K562 (cell line): ENCODE measurements around the gene BASP1. TPM values are rescaled to one million over a fixed set of nuclear protein-coding genes. Genes with fewer than 3 reads are reported as not detected.

Experiments used
- ATAC-seq: fragments of 200-7000 bp; cut with Tn5 transposase; 3 replicates; pipeline ENCODE4 v1.9.1; 2020; ENCODE audit warnings: moderate library complexity
- BruUV-seq: library from RNA; stranded (reverse); fragments of 400-500 nt; replicated peaks from 2 replicates; lab custom pipeline; 2021; lab: Mats Ljungman, UMichigan
- CTCF ChIA-PET: fragments of 300-600 bp; formaldehyde crosslinking; extraction: SDS; loops from one replicate; lab custom pipeline; 2021; ENCODE audit warnings: low intra/inter-chr PET ratio; lab: Yijun Ruan, JAX
- POLR2A ChIA-PET: fragments of 300-600, 350-650 bp; sonication (Branson Sonifier 250); formaldehyde crosslinking; extraction: SDS; loops from one replicate; lab custom pipeline; 2021; ENCODE audit warnings: antibody characterized with exemption, inconsistent platforms; lab: Yijun Ruan, JAX
- DNase-seq, 4 experiments: peaks; one replicate each; pipeline versions ENCODE4 v3.0.0 to v3.0.0-alpha.2; 2011 to 2018; ENCODE audit warnings: low spot score in 3 of 4, mixed read lengths in 3 of 4; ENCODE audit errors: extremely low read depth in 1 of 4
- FAIRE-seq: peaks from 2 replicates; lab custom pipeline; 2011; peaks lifted over from hg19 to GRCh38; lab: Jason Lieb, UNC
- H2AFZ ChIP-seq: 2 replicates; pipeline ENCODE4 v1.6.0; 2011; ENCODE audit warnings: low read depth, low read length, control low read depth, inconsistent platforms
- H3K27ac ChIP-seq: fragments of 200-600 bp; 3 replicates; pipeline ENCODE4 v1.8.0; 2011; ENCODE audit warnings: low read depth, mild to moderate bottlenecking, control low read depth, inconsistent platforms, low read length, moderate library complexity, mixed read lengths; ENCODE audit errors: extremely low read depth
- H3K27me3 ChIP-seq, 2 experiments: fragments of 300-600 bp in 1 of 2; 2 replicates in 1 of 2; 3 replicates in 1 of 2; pipeline versions ENCODE4 v1.6.0 to v1.8.0; 2011; ENCODE audit warnings: inconsistent platforms in 2 of 2, low read length in 2 of 2, mild to moderate bottlenecking in 1 of 2, mixed read lengths in 1 of 2, moderate library complexity in 1 of 2; ENCODE audit not compliant: control insufficient read depth in 2 of 2, insufficient read depth in 2 of 2
- H3K36me3 ChIP-seq: fragments of 300-600 bp; 3 replicates; pipeline ENCODE4 v1.8.0; 2011; ENCODE audit warnings: mild to moderate bottlenecking, low read length, inconsistent platforms; ENCODE audit not compliant: control insufficient read depth, insufficient read depth
- H3K4me1 ChIP-seq, 2 experiments: fragments of 200-600 bp in 1 of 2; replicated peaks in 1 of 2; 2 replicates in 1 of 2; 3 replicates in 1 of 2; pipeline versions ENCODE4 v1.5.1 to v1.8.0; 2011; ENCODE audit warnings: inconsistent platforms in 2 of 2, low read length in 2 of 2, mild to moderate bottlenecking in 1 of 2, mixed read lengths in 1 of 2, moderate library complexity in 1 of 2; ENCODE audit not compliant: control insufficient read depth in 2 of 2, insufficient read depth in 2 of 2
- H3K4me2 ChIP-seq: 2 replicates; pipeline ENCODE4 v1.6.1; 2011; ENCODE audit warnings: low read length, control low read depth, inconsistent platforms, mixed read lengths; ENCODE audit not compliant: insufficient read depth
- H3K4me3 ChIP-seq: fragments of 200-600 bp; sonication (generic), shearing (Covaris generic); 2 replicates; pipeline ENCODE4 v1.5.1; 2016; ENCODE audit warnings: control low read depth, inconsistent platforms
- H3K79me2 ChIP-seq: fragments of 200-600 bp; 3 replicates; pipeline ENCODE4 v1.8.0; 2011; ENCODE audit warnings: low read length, inconsistent platforms; ENCODE audit not compliant: control insufficient read depth, insufficient read depth
- H3K9ac ChIP-seq, 2 experiments: 2 replicates each; pipeline versions ENCODE4 v1.6.0 to v1.6.1; 2011; ENCODE audit warnings: low read depth in 2 of 2, low read length in 2 of 2, control low read depth in 1 of 2, inconsistent platforms in 1 of 2, mild to moderate bottlenecking in 1 of 2, mixed read lengths in 1 of 2; ENCODE audit not compliant: insufficient read depth in 1 of 2
- H3K9me1 ChIP-seq: one replicate; pipeline ENCODE4 v1.6.0; 2011; ENCODE audit warnings: inconsistent platforms, mild to moderate bottlenecking, low read length, moderate library complexity; ENCODE audit not compliant: control insufficient read depth, insufficient read depth
- H3K9me3 ChIP-seq: replicated peaks from 2 replicates; pipeline ENCODE4 v1.5.1; 2011; ENCODE audit warnings: low read depth, low read length, inconsistent platforms; ENCODE audit not compliant: control insufficient read depth, insufficient read depth
- H4K20me1 ChIP-seq: replicated peaks from 2 replicates; pipeline ENCODE4 v1.6.1; 2011; ENCODE audit warnings: low read length, inconsistent platforms, mixed read lengths; ENCODE audit not compliant: control insufficient read depth, insufficient read depth
- CBFA2T3 ChIP-seq: fragments of 450-650 bp; IDR thresholded peaks from 2 replicates; pipeline ENCODE4 v1.6.1; 2017
- E2F3 ChIP-seq: fragments of 250-450 bp; sonication (Bioruptor Pico); IDR thresholded peaks from 2 replicates; pipeline ENCODE4 v1.4.0; 2020; ENCODE audit warnings: mild to moderate bottlenecking
- MBD2 ChIP-seq: sonication (generic); IDR thresholded peaks from 2 replicates; pipeline ENCODE4 v1.6.1; 2016; ENCODE audit warnings: low read depth, borderline replicate concordance
- MEIS2 ChIP-seq: fragments of 450-650 bp; IDR thresholded peaks from 2 replicates; pipeline ENCODE4 v1.6.1; 2014; ENCODE audit warnings: mild to moderate bottlenecking; ENCODE audit not compliant: partially characterized antibody
- RBM25 ChIP-seq: fragments of 200-400 bp; formaldehyde crosslinking; IDR thresholded peaks from 2 replicates; pipeline ENCODE4 v1.6.1; 2018; ENCODE audit warnings: low read length, low read depth, moderate library complexity; ENCODE audit not compliant: severe bottlenecking
- SFPQ ChIP-seq: fragments of 200-400 bp; formaldehyde crosslinking; IDR thresholded peaks from 2 replicates; pipeline ENCODE4 v1.6.1; 2017; ENCODE audit warnings: mild to moderate bottlenecking, low read depth, low read length, moderate library complexity
- TFE3 ChIP-seq: fragments of 450-650 bp; formaldehyde crosslinking; IDR thresholded peaks from 2 replicates; pipeline ENCODE4 v1.4.0; 2020; ENCODE audit warnings: mild to moderate bottlenecking, mixed read lengths
- WGBS: fragments of 100-300 bp; shearing (Covaris generic); methylation state at CpG from one replicate; pipeline ENCODE4 v1.1.6; 2016; ENCODE audit warnings: low coverage, mixed read lengths; ENCODE audit not compliant: insufficient coverage; ENCODE audit errors: missing lambda C conversion rate; 5-methylcytosine and 5-hydroxymethylcytosine counted together
- in situ Hi-C: fragments of 300-500 bp; cut with MboI; formaldehyde crosslinking; loops from 4 replicates; pipeline ENCODE4 v1.15.0; 2018; ENCODE audit warnings: inconsistent platforms, mixed read lengths
- intact Hi-C: fragments of 100-400 bp; cut with micrococcal nuclease; formaldehyde crosslinking; loops from 2 replicates; pipeline ENCODE4 v1.14.2; 2022
- polyA plus RNA-seq, 8 experiments: library from polyadenylated mRNA; depleted of rRNA in 4 of 8; stranded (reverse) in 5 of 8; unstranded in 3 of 8; fragments of >200 nt; fragmentation: Nextera tagmentation in 2 of 8; fragmentation: Illumina TruSeq in 1 of 8; extraction: Ambion mirVana in 2 of 8; extraction: Trizol in 1 of 8; gene quantifications; 2 replicates each; pipeline versions ENCODE4 v1.2.1 to v1.2.3, GENCODE V29; 2011 to 2014; ENCODE audit warnings: inconsistent platforms in 1 of 8, missing spikeins in 1 of 8
- total RNA-seq, 7 experiments: library from RNA; depleted of rRNA in 6 of 7; stranded (reverse); fragments of >200 nt in 6 of 7; fragmentation: Illumina TruSeq in 2 of 7; extraction: Trizol in 2 of 7; gene quantifications; 2 replicates each; pipeline versions ENCODE4 v1.2.1 to v1.2.3, GENCODE V29; 2011 to 2021; ENCODE audit warnings: low replicate concordance in 1 of 7

BASP1 gene
- total and polyA plus RNA-seq, 9 of the 15 experiments (the other 6 are each of a cell fraction or from before 2014, with no cell fraction given) = 0.22 TPM; not detected in 8

- TF ChIP-seq SFPQ (no peak), E2F3 (no peak)
Measured at GRCh38 chr5:17230808-17231525, 13.5 kb downstream of the BASP1 start (continued).

- Histone ChIP-seq H3K9ac (no peak overlapping the region), H3K27me3 (no peaks in the 10 kb centered on the region; a peak in 1 of 5 replicates), H3K4me3 (no peak overlapping the region), H3K4me2 (no peak overlapping the region), H4K20me1 (no peaks in the 10 kb centered on the region; the same call in 1 of the 2 replicates), H3K27ac (no peak overlapping the region), H3K79me2 (no peaks in the 10 kb centered on the region), H3K9me1 (no peaks in the 10 kb centered on the region), H3K36me3 (no peaks in the 10 kb centered on the region), H3K4me1 (no peaks in the 10 kb centered on the region), H3K9me3 (no peaks in the 10 kb centered on the region), H2AFZ (no peak overlapping the region)
- 0% methylated on average over 9 of the region's 9 CpGs for WGBS
- in situ Hi-C loops = loop anchor here (25.0 kb wide), 1 partner anchor 355 kb away; the partner anchor contains the start of genes TAF11L10, TAF11L7, TAF11L8 and TAF11L9
- intact Hi-C loops = no loop called here
- ChIA-PET CTCF (no interaction called here), POLR2A (no interaction called here)
- DNase-seq = no peak
- FAIRE-seq = no peak
- ATAC-seq = no peak
- TF ChIP-seq CBFA2T3 (no peak), MBD2 (no peak), MEIS2 (no peak), TFE3 (CRISPR knock-in tag) (peak; percentile 74), RBM25 (no peak)
- no TSS peak for BruUV-seq
Measured at GRCh38 chr5:17232405-17232804, 15.0 kb downstream of the BASP1 start.
